AG10803 (cell line): ENCODE measurements around the gene IFT27.

ENCODE experiments used
- DNase-seq: peaks from one replicate; pipeline ENCODE4 v3.0.0; 2010; ENCODE audit warnings: low read depth
- H3K4me3 ChIP-seq: 2 replicates; pipeline ENCODE4 v1.5.1; 2011; ENCODE audit warnings: mild to moderate bottlenecking, low read length, control low read depth
- TF ChIP-seq, protein P1 (sequence below): conservative IDR thresholded peaks from 2 replicates; pipeline ENCODE4 v1.5.1; 2011; ENCODE audit warnings: mild to moderate bottlenecking, low read length, control low read depth, inconsistent platforms

Gene IFT27

DNA sequence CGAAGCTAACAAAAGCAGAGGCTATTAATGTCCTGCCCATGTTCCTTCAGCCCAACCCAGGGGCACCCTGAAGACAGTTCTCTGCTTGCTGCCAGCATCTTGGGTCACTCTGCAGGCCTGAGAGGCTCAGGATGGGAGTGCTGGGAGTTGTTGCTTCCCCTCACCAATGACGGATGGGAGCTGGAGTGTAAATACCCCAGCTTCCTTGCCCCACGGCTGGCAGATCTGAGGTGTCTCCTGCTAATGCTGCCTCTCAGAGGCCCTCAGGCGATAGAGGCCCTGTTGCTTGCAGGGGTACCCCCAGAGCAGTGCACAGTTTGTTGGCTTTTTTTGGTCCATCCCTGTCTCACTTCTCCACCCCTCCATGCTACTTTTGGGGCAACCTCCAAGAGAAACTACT lies 32.9 kb downstream of the IFT27 start:
- H3K4me3 ChIP-seq: no peak overlapping the region
- DNase-seq: no peak
- TF ChIP-seq, protein P1, sequence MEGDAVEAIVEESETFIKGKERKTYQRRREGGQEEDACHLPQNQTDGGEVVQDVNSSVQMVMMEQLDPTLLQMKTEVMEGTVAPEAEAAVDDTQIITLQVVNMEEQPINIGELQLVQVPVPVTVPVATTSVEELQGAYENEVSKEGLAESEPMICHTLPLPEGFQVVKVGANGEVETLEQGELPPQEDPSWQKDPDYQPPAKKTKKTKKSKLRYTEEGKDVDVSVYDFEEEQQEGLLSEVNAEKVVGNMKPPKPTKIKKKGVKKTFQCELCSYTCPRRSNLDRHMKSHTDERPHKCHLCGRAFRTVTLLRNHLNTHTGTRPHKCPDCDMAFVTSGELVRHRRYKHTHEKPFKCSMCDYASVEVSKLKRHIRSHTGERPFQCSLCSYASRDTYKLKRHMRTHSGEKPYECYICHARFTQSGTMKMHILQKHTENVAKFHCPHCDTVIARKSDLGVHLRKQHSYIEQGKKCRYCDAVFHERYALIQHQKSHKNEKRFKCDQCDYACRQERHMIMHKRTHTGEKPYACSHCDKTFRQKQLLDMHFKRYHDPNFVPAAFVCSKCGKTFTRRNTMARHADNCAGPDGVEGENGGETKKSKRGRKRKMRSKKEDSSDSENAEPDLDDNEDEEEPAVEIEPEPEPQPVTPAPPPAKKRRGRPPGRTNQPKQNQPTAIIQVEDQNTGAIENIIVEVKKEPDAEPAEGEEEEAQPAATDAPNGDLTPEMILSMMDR: no peak

DNA sequence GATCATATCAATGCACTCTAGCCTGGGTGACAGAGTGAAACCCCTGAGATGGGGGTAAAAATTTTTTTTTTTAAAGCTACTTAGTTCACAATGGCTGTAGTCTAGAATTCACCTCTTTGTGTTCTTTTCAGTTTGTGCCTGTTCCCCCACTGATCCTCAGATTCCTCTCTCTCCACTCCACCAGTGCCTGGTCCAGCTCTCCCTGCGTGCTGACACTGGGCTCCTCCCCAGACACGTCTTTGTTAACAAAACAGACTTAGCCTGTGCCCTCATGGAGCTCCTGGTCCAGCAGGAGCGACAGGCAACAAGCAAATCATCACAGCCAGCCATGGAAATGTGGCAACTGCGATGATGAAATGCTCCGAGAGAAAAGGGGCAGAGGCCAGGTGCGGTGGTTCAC lies 34.0 kb downstream of the IFT27 start:
- TF ChIP-seq, protein P1: no peak
- no peak overlapping the region for H3K4me3 ChIP-seq
- no peak for DNase-seq

DNA sequence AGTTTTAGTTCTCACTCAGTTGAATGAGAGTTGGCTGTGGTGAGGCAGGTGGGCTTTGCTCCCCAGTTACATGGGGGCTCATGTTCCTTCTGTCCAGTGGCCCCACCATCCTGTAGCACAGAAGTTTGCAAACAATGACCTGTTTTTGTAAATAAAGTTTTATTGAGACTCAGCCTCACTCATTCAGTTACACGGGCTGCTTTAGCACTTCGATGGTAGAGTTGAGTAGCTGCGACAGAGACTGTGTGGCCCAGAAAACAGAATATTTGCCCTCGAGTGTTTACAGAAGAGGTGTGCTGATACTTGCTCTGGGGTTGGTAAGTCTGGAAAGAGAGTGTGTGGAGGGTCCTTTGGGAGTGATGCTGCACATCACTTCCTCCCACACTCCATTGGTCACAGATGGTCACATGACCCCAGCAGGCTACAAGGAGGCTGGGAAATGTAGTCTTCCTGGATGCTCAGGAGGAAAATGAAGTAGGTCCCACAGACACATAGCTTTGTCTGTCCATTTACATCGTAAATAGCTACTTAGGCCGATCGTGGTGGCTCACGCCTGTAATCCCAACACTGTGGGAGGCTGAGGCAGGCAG lies 34.6 kb downstream of the IFT27 start:
- no peak overlapping the region for H3K4me3 ChIP-seq
- DNase-seq: no peak
- TF ChIP-seq, protein P1: no peak

DNA sequence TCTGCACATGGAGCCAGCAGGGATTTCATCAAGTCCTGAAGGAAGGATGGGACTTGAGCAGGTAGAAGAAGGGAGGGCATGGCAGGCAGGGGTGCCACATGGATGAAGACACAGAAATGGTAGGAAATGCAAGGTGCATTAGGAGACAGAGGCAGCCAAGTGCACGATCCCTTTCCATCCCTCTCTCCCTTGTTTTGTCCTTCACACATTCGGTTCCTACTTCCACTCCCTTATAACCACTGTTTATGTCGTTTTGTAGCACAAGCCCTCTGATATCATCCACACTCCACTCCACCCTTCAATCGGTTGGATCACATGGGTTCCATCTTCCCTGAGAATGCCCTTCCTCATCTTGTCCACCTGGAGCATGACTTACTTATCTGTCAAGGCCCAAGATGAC lies 35.2 kb downstream of the IFT27 start:
- no peak overlapping the region for H3K4me3 ChIP-seq
- DNase-seq: no peak
- TF ChIP-seq, protein P1: no peak

DNA sequence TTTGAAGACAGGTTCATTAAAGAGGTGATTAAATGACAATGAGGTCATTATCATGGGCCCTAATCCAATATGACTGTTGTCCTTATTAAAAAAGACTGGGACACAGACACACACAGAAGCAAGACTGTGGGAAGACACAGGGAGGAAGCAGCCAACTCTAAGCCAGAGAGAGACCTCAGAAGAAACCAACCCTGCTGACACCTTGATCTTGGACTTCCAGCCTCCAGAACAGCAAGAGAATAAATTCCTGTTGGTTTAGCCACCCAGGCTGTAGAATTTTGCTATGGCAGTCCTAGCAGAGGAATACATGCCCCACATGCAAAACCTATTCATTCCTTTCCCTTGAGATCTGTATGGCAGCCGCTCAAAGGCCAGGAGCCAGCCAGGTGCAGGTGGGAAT lies 36.7 kb downstream of the IFT27 start:
- TF ChIP-seq, protein P1: no peak
- DNase-seq: no peak
- no peak overlapping the region for H3K4me3 ChIP-seq

DNA sequence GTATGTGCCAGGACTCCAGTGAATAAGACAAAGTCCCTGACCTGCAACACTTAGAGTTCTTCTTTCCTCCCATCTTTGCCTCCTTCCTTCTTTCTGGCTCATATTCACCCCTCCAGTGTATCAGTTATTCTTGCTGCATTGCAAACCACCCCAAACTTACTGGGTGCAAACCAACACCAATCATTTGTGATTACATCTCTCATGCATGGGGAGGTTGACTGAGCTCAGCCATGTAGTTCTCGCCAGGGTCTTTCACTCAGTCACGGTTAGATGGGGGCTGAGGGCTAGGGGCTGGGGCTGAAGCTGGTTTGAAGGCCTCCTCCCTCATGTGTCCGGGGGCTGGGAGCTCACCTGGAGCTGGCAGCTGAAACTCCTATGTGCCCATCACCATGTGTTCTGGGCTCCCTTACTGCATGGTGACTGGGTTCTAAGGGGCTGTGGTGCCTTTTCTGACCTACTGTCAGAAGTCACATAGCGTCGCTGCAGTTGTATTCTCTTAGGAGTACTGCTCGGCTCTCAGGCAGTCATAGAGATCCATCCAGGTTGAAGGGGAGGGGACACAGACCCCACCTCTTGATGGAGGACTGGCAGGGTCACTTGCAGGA lies 37.4 kb downstream of the IFT27 start:
- TF ChIP-seq, protein P1: no peak
- H3K4me3 ChIP-seq: no peak overlapping the region
- DNase-seq: no peak

DNA sequence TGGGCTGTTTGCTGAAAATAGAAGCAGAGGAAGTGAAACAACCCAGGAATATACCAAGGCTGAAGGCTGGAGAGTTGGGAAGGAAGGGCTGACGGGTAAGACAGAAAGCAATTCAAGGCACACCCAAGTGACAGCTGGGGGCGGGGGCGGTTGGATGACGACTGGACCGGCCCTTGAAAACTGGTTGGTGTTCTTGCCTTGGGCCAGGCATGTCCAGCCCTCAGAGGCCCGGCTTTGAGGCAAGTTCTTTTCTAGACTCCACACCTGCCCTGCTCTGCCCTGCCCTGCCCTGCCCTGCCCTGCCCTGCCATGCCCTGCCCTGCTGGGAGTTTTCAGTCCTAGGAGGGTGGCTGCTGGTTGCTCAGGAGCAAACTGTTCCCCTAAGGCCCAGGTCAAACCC lies 38.1 kb downstream of the IFT27 start:
- TF ChIP-seq, protein P1: no peak
- no peak overlapping the region for H3K4me3 ChIP-seq
- DNase-seq: no peak
